HCT116 (cell line): ENCODE data around the gene DEGS1. TPM values are rescaled to one million over a fixed set of nuclear protein-coding genes. Genes with fewer than 3 reads are reported as not detected.

Experiments
- ATAC-seq: fragments of 200-7000 bp; cut with Tn5 transposase; 2 replicates; pipeline ENCODE4 v1.9.1; 2020; ENCODE audit warnings: mild to moderate bottlenecking, moderate library complexity
- BruUV-seq: library from RNA; stranded (reverse); fragments of 400-500 nt; replicated peaks from 2 replicates; lab custom pipeline; 2021; lab: Mats Ljungman, UMichigan
- CTCF ChIA-PET: fragments of 300-600 bp; sonication (Branson Sonifier 250); formaldehyde crosslinking; loops from one replicate; lab custom pipeline; 2021; ENCODE audit warnings: antibody characterized with exemption; lab: Charles Lee
- POLR2A ChIA-PET: fragments of 300-600, 350-600 bp; sonication (Branson Sonifier 250); formaldehyde crosslinking; loops from one replicate; lab custom pipeline; 2021; ENCODE audit warnings: antibody characterized with exemption; lab: Charles Lee
- RAD21 ChIA-PET, 2 experiments: fragments of 300-600 bp; sonication (Branson Sonifier 250); formaldehyde crosslinking; loops; one replicate each; lab custom pipeline; 2023; ENCODE audit warnings: low total read pairs in 2 of 2; ENCODE audit not compliant: uncharacterized antibody in 2 of 2, unreplicated experiment in 2 of 2, low non-redundant PET in 1 of 2; lab: Charles Lee
- DNase-seq: peaks from one replicate; pipeline ENCODE4 v3.0.0-alpha.2; 2010; ENCODE audit warnings: low read depth, low spot score
- H2AFZ ChIP-seq: fragments of 200-600 bp; shearing (Covaris generic), sonication (generic); 2 replicates; pipeline ENCODE4 v1.6.1; 2017; ENCODE audit warnings: low read depth, mixed run types, mixed read lengths, antibody characterized with exemption, low read length; ENCODE audit not compliant: poor library complexity, severe bottlenecking
- H3K27ac ChIP-seq: 2 replicates; pipeline ENCODE4 v1.5.1; 2012; ENCODE audit warnings: low read depth, low read length
- H3K27me3 ChIP-seq: fragments of 200-600 bp; sonication (generic); 2 replicates; pipeline ENCODE4 v1.6.1; 2016; ENCODE audit warnings: mixed run types, low read length, mixed read lengths; ENCODE audit not compliant: insufficient read depth
- H3K36me3 ChIP-seq, 2 experiments: fragments of 200-500 bp in 1 of 2; fragments of 200-600 bp in 1 of 2; sonication (Bioruptor generic) in 1 of 2; sonication (generic) in 1 of 2; 2 replicates each; pipeline versions ENCODE4 v1.5.1 to v1.6.1; 2014 to 2016; ENCODE audit warnings: low read length in 2 of 2, inconsistent platforms in 1 of 2, mixed read lengths in 1 of 2, mixed run types in 1 of 2; ENCODE audit not compliant: insufficient read depth in 2 of 2, control insufficient read depth in 1 of 2
- H3K4me1 ChIP-seq, 2 experiments: fragments of 200-600 bp in 1 of 2; sonication (generic) in 1 of 2; 2 replicates each; pipeline versions ENCODE4 v1.5.1 to v1.6.1; 2012 to 2017; ENCODE audit warnings: low read length in 2 of 2, inconsistent platforms in 1 of 2, mild to moderate bottlenecking in 1 of 2, mixed read lengths in 1 of 2, mixed run types in 1 of 2, moderate library complexity in 1 of 2; ENCODE audit not compliant: insufficient read depth in 2 of 2, control insufficient read depth in 1 of 2
- H3K4me2 ChIP-seq: fragments of 200-600 bp; sonication (generic); 2 replicates; pipeline ENCODE4 v1.6.1; 2017; ENCODE audit warnings: mixed run types, low read length, mixed read lengths
- H3K4me3 ChIP-seq, 2 experiments: fragments of 200-600 bp in 1 of 2; sonication (generic) in 1 of 2; replicated peaks in 1 of 2; 2 replicates each; pipeline ENCODE4 v1.5.1; 2011 to 2016; ENCODE audit warnings: low read length in 2 of 2, control low read depth in 1 of 2, low read depth in 1 of 2, mild to moderate bottlenecking in 1 of 2, mixed read lengths in 1 of 2, mixed run types in 1 of 2
- H3K79me2 ChIP-seq: fragments of 200-600 bp; sonication (generic); 2 replicates; pipeline ENCODE4 v1.6.1; 2017; ENCODE audit warnings: mild to moderate bottlenecking, mixed run types, low read length, moderate library complexity, mixed read lengths; ENCODE audit not compliant: insufficient read depth
- H3K9ac ChIP-seq: fragments of 200-600 bp; sonication (generic); 2 replicates; pipeline ENCODE4 v1.6.1; 2016; ENCODE audit warnings: low read length, mixed read lengths
- H3K9me2 ChIP-seq: fragments of 200-600 bp; sonication (generic), shearing (Covaris generic); 2 replicates; pipeline ENCODE4 v1.6.1; 2017; ENCODE audit warnings: mixed run types, mild to moderate bottlenecking, moderate library complexity; ENCODE audit not compliant: insufficient read depth
- H3K9me3 ChIP-seq, 2 experiments: fragments of 200-500 bp in 1 of 2; fragments of 200-600 bp in 1 of 2; sonication (Bioruptor generic) in 1 of 2; sonication (generic) in 1 of 2; 2 replicates each; pipeline ENCODE4 v1.6.1; 2014 to 2017; ENCODE audit warnings: low read length in 2 of 2, mixed read lengths in 2 of 2, inconsistent platforms in 1 of 2, low read depth in 1 of 2, mild to moderate bottlenecking in 1 of 2, mixed run types in 1 of 2, moderate library complexity in 1 of 2; ENCODE audit not compliant: control insufficient read depth in 1 of 2, insufficient read depth in 1 of 2
- H4K20me1 ChIP-seq: fragments of 200-600 bp; sonication (generic), shearing (Covaris generic); 2 replicates; pipeline ENCODE4 v1.6.1; 2017; ENCODE audit warnings: mixed run types, mild to moderate bottlenecking, moderate library complexity; ENCODE audit not compliant: insufficient read depth
- ATF3 ChIP-seq: IDR thresholded peaks from 2 replicates; pipeline ENCODE4 v1.6.1; 2012
- CEBPB ChIP-seq: IDR thresholded peaks from 2 replicates; pipeline ENCODE4 v1.6.1; 2012; ENCODE audit warnings: low read depth
- EGR1 ChIP-seq: IDR thresholded peaks from 2 replicates; pipeline ENCODE4 v1.6.1; 2012; ENCODE audit warnings: low read depth
- ELF1 ChIP-seq: IDR thresholded peaks from 2 replicates; pipeline ENCODE4 v1.6.1; 2012; ENCODE audit warnings: low read depth, borderline replicate concordance
- FOSL1 ChIP-seq: IDR thresholded peaks from 2 replicates; pipeline ENCODE4 v1.6.1; 2012; ENCODE audit warnings: low read depth
- RAD21 ChIP-seq: IDR thresholded peaks from 2 replicates; pipeline ENCODE4 v1.6.1; 2012; ENCODE audit warnings: low read depth, mild to moderate bottlenecking
- SIN3A ChIP-seq: IDR thresholded peaks from 2 replicates; pipeline ENCODE4 v1.6.1; 2012; ENCODE audit warnings: low read depth
- SP1 ChIP-seq: IDR thresholded peaks from 2 replicates; pipeline ENCODE4 v1.6.1; 2012; ENCODE audit warnings: low read depth
- SRF ChIP-seq: IDR thresholded peaks from 2 replicates; pipeline ENCODE4 v1.6.1; 2012; ENCODE audit warnings: low read depth
- TCF7L2 ChIP-seq: IDR thresholded peaks from 2 replicates; pipeline ENCODE4 v1.7.0; 2011; ENCODE audit warnings: borderline replicate concordance, inconsistent platforms; ENCODE audit not compliant: insufficient read depth, insufficient read length; ENCODE audit errors: extremely low read depth
- YY1 ChIP-seq: IDR thresholded peaks from 2 replicates; pipeline ENCODE4 v1.6.1; 2011; ENCODE audit warnings: low read length, low read depth, moderate library complexity, mild to moderate bottlenecking; ENCODE audit not compliant: insufficient replicate concordance; ENCODE audit errors: extremely low read depth
- ZFX ChIP-seq: fragments of 450-650 bp; IDR thresholded peaks from 2 replicates; pipeline ENCODE4 v1.6.1; 2017
- ZNF274 ChIP-seq: fragments of 200-500 bp; sonication (Bioruptor generic); IDR thresholded peaks from 2 replicates; pipeline ENCODE4 v1.6.1; 2014; ENCODE audit warnings: mild to moderate bottlenecking, low read depth, low read length, inconsistent platforms
- intact Hi-C: fragments of 100-400 bp; cut with micrococcal nuclease; formaldehyde crosslinking; loops from 2 replicates; pipeline ENCODE4 v1.10.0; 2022
- total RNA-seq: library from RNA; stranded (reverse); gene quantifications from one replicate; pipeline ENCODE4 v1.2.1, GENCODE V29; 2021; ENCODE audit not compliant: unreplicated experiment
- TF ChIP-seq, protein P1 (sequence below), 3 experiments: fragments of 200-600 bp in 1 of 3; sonication (generic) in 1 of 3; IDR thresholded peaks in 2 of 3; conservative IDR thresholded peaks in 1 of 3; 2 replicates each; pipeline ENCODE4 v1.5.1; 2012 to 2017; ENCODE audit warnings: low read depth in 2 of 3, low read length in 2 of 3, antibody characterized with exemption in 1 of 3, borderline replicate concordance in 1 of 3, control low read depth in 1 of 3, mild to moderate bottlenecking in 1 of 3, mixed read lengths in 1 of 3, mixed run types in 1 of 3, moderate library complexity in 1 of 3; ENCODE audit not compliant: insufficient read depth in 1 of 3
- TF ChIP-seq, protein P2 (sequence below): IDR thresholded peaks from 2 replicates; pipeline ENCODE4 v1.6.1; 2011; ENCODE audit warnings: mild to moderate bottlenecking, low read length, moderate library complexity; ENCODE audit not compliant: insufficient replicate concordance; ENCODE audit errors: extremely low read depth
- TF ChIP-seq, protein P3 (sequence below): IDR thresholded peaks from 2 replicates; pipeline ENCODE4 v1.6.1; 2012; ENCODE audit warnings: low read depth

Gene DEGS1
- total RNA-seq, 1 experiment from 2014 or later = 23.1 TPM

- H2AFZ ChIP-seq = no peak overlapping the region
- H3K4me2 ChIP-seq = no peak overlapping the region
- POLR2A ChIA-PET = interaction anchor here (0.6 kb wide), 1 partner anchor 25 kb away, joined by 3 read pairs; no protein-coding TSS in a partner anchor
- H4K20me1 ChIP-seq = no peaks in the 10 kb centered on the region
- H3K27ac ChIP-seq = no peak overlapping the region
- H3K9me3 ChIP-seq = no peaks in the 10 kb centered on the region
- RAD21 ChIA-PET = no interaction called here
- H3K36me3 ChIP-seq = peaks cover 5 to 17% of the 10 kb centered on the region in 2 experiments; a peak in 3 of 4 replicates
- no peaks in the 10 kb centered on the region; the same call in 1 of the 2 replicates for H3K79me2 ChIP-seq
- ATAC-seq = no peak
- no peaks in the 10 kb centered on the region; the same call in 1 of the 2 replicates for H3K9me2 ChIP-seq
- no peak for DNase-seq
- no peak overlapping the region for H3K4me3 ChIP-seq
- no peaks in the 10 kb centered on the region for H3K4me1 ChIP-seq
- no peaks in the 10 kb centered on the region for H3K27me3 ChIP-seq
- TF ChIP-seq RAD21 (no peak), TCF7L2 (no peak), EGR1 (no peak), FOSL1 (no peak), SIN3A (no peak), ZFX (no peak), CEBPB (no peak), SRF (no peak), ATF3 (no peak), ZNF274 (no peak), SP1 (no peak), ELF1 (no peak), YY1 (no peak)
- TF ChIP-seq, protein P1, sequence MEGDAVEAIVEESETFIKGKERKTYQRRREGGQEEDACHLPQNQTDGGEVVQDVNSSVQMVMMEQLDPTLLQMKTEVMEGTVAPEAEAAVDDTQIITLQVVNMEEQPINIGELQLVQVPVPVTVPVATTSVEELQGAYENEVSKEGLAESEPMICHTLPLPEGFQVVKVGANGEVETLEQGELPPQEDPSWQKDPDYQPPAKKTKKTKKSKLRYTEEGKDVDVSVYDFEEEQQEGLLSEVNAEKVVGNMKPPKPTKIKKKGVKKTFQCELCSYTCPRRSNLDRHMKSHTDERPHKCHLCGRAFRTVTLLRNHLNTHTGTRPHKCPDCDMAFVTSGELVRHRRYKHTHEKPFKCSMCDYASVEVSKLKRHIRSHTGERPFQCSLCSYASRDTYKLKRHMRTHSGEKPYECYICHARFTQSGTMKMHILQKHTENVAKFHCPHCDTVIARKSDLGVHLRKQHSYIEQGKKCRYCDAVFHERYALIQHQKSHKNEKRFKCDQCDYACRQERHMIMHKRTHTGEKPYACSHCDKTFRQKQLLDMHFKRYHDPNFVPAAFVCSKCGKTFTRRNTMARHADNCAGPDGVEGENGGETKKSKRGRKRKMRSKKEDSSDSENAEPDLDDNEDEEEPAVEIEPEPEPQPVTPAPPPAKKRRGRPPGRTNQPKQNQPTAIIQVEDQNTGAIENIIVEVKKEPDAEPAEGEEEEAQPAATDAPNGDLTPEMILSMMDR (IDR thresholded peaks at IDR 0.05 in 2 of 3, conservative IDR thresholded peaks at IDR 0.05 in 1 of 3; ENCODE audit: borderline replicate concordance in 1 of 3, insufficient read depth in 1 of 3, low read depth in 2 of 3, low read length in 2 of 3) = no peak
- TF ChIP-seq, protein P2, sequence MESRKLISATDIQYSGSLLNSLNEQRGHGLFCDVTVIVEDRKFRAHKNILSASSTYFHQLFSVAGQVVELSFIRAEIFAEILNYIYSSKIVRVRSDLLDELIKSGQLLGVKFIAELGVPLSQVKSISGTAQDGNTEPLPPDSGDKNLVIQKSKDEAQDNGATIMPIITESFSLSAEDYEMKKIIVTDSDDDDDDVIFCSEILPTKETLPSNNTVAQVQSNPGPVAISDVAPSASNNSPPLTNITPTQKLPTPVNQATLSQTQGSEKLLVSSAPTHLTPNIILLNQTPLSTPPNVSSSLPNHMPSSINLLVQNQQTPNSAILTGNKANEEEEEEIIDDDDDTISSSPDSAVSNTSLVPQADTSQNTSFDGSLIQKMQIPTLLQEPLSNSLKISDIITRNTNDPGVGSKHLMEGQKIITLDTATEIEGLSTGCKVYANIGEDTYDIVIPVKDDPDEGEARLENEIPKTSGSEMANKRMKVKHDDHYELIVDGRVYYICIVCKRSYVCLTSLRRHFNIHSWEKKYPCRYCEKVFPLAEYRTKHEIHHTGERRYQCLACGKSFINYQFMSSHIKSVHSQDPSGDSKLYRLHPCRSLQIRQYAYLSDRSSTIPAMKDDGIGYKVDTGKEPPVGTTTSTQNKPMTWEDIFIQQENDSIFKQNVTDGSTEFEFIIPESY = no peak
- TF ChIP-seq, protein P3, sequence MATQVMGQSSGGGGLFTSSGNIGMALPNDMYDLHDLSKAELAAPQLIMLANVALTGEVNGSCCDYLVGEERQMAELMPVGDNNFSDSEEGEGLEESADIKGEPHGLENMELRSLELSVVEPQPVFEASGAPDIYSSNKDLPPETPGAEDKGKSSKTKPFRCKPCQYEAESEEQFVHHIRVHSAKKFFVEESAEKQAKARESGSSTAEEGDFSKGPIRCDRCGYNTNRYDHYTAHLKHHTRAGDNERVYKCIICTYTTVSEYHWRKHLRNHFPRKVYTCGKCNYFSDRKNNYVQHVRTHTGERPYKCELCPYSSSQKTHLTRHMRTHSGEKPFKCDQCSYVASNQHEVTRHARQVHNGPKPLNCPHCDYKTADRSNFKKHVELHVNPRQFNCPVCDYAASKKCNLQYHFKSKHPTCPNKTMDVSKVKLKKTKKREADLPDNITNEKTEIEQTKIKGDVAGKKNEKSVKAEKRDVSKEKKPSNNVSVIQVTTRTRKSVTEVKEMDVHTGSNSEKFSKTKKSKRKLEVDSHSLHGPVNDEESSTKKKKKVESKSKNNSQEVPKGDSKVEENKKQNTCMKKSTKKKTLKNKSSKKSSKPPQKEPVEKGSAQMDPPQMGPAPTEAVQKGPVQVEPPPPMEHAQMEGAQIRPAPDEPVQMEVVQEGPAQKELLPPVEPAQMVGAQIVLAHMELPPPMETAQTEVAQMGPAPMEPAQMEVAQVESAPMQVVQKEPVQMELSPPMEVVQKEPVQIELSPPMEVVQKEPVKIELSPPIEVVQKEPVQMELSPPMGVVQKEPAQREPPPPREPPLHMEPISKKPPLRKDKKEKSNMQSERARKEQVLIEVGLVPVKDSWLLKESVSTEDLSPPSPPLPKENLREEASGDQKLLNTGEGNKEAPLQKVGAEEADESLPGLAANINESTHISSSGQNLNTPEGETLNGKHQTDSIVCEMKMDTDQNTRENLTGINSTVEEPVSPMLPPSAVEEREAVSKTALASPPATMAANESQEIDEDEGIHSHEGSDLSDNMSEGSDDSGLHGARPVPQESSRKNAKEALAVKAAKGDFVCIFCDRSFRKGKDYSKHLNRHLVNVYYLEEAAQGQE = no peak
- intact Hi-C loops = no loop called here
- BruUV-seq = no TSS peak
- H3K9ac ChIP-seq = no peak overlapping the region
- CTCF ChIA-PET = no interaction called here
These were observed 45.5 kb upstream of the DEGS1 start for GRCh38 chr1:224137518-224137917.
